Omental fat pad (tissue), 4 donors: Measurements from ENCODE around the gene RRBP1. TPM values are rescaled to one million over a fixed set of nuclear protein-coding genes. Genes with fewer than 3 reads are reported as not detected.

Source experiments
- ATAC-seq: fragments of 150-250 bp; one replicate; pipeline ENCODE4 v1.9.1; 2016; ENCODE audit warnings: mild to moderate bottlenecking, moderate library complexity; ENCODE audit not compliant: low FRiP score
- DNase-seq: peaks from one replicate; pipeline ENCODE4 v3.0.0-alpha.2; 2019; ENCODE audit warnings: low spot score
- total RNA-seq, 4 donors: library from RNA; depleted of rRNA; stranded (reverse); fragments of >200 nt; gene quantifications; one replicate each; pipeline ENCODE4 v1.1.0, GENCODE V29; 2016
- TF ChIP-seq, protein P1 (sequence below), 3 donors: fragments of 450-650 bp; IDR thresholded peaks; one replicate each; pipeline ENCODE4 v1.5.1; 2016 to 2017; ENCODE audit warnings: antibody characterized with exemption in 3 of 3, mild to moderate bottlenecking in 3 of 3, moderate library complexity in 2 of 3

RRBP1 gene
- total RNA-seq, 4 donors from 2014 or later = 67.9 to 142 (median 87.2) TPM

GRCh38 chr20:17620371-17621228 lies 61.4 kb downstream of the RRBP1 start:
- no peak for ATAC-seq
- DNase-seq = no peak
- TF ChIP-seq, protein P1, sequence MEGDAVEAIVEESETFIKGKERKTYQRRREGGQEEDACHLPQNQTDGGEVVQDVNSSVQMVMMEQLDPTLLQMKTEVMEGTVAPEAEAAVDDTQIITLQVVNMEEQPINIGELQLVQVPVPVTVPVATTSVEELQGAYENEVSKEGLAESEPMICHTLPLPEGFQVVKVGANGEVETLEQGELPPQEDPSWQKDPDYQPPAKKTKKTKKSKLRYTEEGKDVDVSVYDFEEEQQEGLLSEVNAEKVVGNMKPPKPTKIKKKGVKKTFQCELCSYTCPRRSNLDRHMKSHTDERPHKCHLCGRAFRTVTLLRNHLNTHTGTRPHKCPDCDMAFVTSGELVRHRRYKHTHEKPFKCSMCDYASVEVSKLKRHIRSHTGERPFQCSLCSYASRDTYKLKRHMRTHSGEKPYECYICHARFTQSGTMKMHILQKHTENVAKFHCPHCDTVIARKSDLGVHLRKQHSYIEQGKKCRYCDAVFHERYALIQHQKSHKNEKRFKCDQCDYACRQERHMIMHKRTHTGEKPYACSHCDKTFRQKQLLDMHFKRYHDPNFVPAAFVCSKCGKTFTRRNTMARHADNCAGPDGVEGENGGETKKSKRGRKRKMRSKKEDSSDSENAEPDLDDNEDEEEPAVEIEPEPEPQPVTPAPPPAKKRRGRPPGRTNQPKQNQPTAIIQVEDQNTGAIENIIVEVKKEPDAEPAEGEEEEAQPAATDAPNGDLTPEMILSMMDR (IDR thresholded peaks at IDR 0.05) = no peak

GRCh38 chr20:17619351-17620093 lies 62.5 kb downstream of the RRBP1 start:
- ATAC-seq (no peak), DNase-seq (peak; percentile 13)
- TF ChIP-seq, protein P1 (IDR thresholded peaks at IDR 0.05) = no peak

GRCh38 chr20:17618673-17619013 lies 63.4 kb downstream of the RRBP1 start:
- TF ChIP-seq, protein P1 (IDR thresholded peaks at IDR 0.05) = no peak
- no peak for ATAC-seq
- DNase-seq = no peak

DNA sequence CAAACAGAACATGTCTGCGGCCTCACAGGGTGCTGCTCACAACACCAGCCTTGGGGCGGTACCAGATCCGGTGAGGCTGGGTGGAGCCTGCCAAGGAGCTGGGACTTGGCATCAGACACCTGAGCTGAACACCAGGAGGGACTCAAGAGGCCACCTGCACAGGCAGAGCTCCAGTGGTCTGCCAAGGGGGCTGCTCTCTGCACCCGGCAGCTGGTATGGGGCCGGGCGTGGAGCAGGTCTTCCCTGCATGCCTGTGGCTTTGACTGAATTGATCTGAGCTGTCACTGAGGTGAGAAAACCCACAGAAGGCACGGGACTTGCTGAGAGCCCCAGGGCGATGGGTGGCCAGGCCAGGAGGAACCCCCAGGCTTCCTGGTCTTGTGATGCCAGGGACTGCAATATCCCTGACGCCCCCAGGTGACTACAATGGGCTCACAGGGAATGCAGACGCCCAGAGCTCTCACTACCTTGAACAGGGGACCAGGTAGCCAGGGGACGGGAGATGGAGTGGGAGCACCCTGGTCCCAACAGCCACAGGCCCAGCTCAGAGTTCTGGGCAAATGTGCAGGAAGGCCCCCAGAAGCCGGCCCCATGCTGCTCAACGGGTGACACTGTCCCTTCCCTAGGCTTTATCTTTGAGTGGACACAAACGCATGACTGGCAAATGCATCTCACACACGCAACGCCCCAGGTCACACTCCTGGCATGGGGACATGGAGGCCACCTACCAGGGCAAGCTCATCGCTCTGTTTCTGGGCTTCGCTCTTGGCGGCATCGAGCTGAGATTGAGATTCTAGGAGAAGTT lies 64.0 kb downstream of the RRBP1 start:
- DNase-seq (peak; percentile 21), ATAC-seq (no peak)
- TF ChIP-seq, protein P1 (IDR thresholded peaks at IDR 0.05) = no peak

- ATAC-seq (no peak), DNase-seq (peak; percentile 27)
- TF ChIP-seq, protein P1 (IDR thresholded peaks at IDR 0.05) = no peak
These were observed 64.7 kb downstream of the RRBP1 start for GRCh38 chr20:17617212-17617867.

DNA sequence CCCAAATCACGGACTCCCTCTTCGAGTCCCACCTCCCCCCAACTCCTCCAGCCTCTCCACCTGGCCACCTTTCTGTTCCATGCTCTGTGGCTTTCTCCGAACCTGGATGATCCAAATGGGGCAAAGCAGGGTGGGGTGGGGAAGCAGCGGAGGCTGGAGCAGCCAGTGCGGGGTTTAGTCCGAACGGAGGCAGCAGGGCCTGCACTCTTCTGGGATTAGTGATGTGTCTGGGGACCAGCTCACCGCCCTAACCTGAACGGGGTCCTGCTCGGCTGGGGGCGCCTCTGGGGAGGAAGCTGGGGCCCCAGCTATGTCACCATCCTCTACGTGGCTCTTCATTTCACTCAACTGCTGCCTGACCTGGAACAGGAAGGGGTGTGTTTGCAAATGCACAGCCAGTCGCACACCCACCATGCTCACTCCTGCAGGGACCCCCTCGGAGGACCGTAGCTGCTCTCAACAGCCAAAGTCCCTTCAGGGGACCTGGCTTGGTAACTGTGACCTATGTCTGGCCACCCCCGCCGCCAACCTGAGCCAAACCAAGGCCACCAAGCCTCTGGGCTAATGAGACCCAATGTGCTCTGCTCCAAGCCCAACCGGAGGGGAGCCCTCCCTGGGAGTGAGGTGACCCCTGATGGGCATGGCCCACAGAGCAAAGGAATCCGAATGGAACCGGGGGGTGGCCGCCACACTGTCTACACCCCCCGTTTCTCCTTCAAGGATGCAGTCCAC lies 65.4 kb downstream of the RRBP1 start:
- DNase-seq = peak; percentile 21
- TF ChIP-seq, protein P1 (IDR thresholded peaks at IDR 0.05) = no peak
- no peak for ATAC-seq
